B cell (primary cell): ENCODE data around the gene PDLIM1. TPM values are rescaled to one million over a fixed set of nuclear protein-coding genes. Genes with fewer than 3 reads are reported as not detected.
"Not testable (repeated sequence)": the region's sequence is repeated elsewhere in the genome, so short reads cannot be mapped to it uniquely, and the experiment has no call there.

Source experiments
- ATAC-seq: fragments of 200-7000 bp; cut with Tn5 transposase; one replicate; pipeline ENCODE4 v1.10.0; 2021; ENCODE audit warnings: low read depth, mild to moderate bottlenecking, moderate number of reproducible peaks, moderate library complexity
- CTCF ChIA-PET: fragments of 350-600 bp; sonication (Branson Sonifier 250); formaldehyde crosslinking; loops from one replicate; lab custom pipeline; 2021; ENCODE audit warnings: antibody characterized with exemption, inconsistent platforms; lab: Charles Lee
- POLR2A ChIA-PET: fragments of 350-600 bp; sonication (Branson Sonifier 250); formaldehyde crosslinking; loops from one replicate; lab custom pipeline; 2021; ENCODE audit warnings: antibody characterized with exemption; lab: Charles Lee
- DNase-seq: peaks from one replicate; pipeline ENCODE4 v3.0.0; 2013
- H2AFZ ChIP-seq: 2 replicates; pipeline ENCODE4 v1.6.1; 2012; ENCODE audit warnings: mild to moderate bottlenecking, low read depth, low read length; ENCODE audit not compliant: insufficient read depth, poor library complexity, severe bottlenecking
- H3K27ac ChIP-seq, 2 donors: 1 replicate in 1 of 2; 2 replicates in 1 of 2; pipeline ENCODE4 v1.5.1; 2012 to 2013; ENCODE audit warnings: low read length in 2 of 2, mild to moderate bottlenecking in 2 of 2, moderate library complexity in 1 of 2
- H3K27me3 ChIP-seq, 4 experiments: fragments of 200-600 bp in 1 of 4; sonication (generic) in 1 of 4; replicated peaks in 1 of 4; 1 replicate in 2 of 4; 2 replicates in 2 of 4; pipeline versions ENCODE4 v1.6.1 to v1.7.0; 2013 to 2016; ENCODE audit warnings: low read length in 3 of 4, mild to moderate bottlenecking in 2 of 4, mixed read lengths in 1 of 4, moderate library complexity in 1 of 4; ENCODE audit not compliant: insufficient read depth in 4 of 4, control insufficient read depth in 3 of 4; ENCODE audit errors: control extremely low read depth in 1 of 4
- H3K36me3 ChIP-seq, 2 experiments: replicated peaks in 1 of 2; 1 replicate in 1 of 2; 2 replicates in 1 of 2; pipeline versions ENCODE4 v1.6.1 to v1.7.1; 2013; ENCODE audit warnings: low read length in 1 of 2; ENCODE audit not compliant: insufficient read depth in 2 of 2, control insufficient read depth in 1 of 2; ENCODE audit errors: control extremely low read depth in 1 of 2, extremely low read depth in 1 of 2
- H3K4me1 ChIP-seq, 2 donors: fragments of 200-600 bp in 1 of 2; sonication (generic) in 1 of 2; 1 replicate in 1 of 2; 2 replicates in 1 of 2; pipeline versions ENCODE4 v1.5.1 to v1.6.1; 2013 to 2017; ENCODE audit warnings: low read length in 2 of 2; ENCODE audit not compliant: control insufficient read depth in 2 of 2, insufficient read depth in 2 of 2
- H3K4me2 ChIP-seq: replicated peaks from 2 replicates; pipeline ENCODE3; 2012; ENCODE audit warnings: mild to moderate bottlenecking, low read depth, low read length; ENCODE audit not compliant: poor library complexity, severe bottlenecking
- H3K4me3 ChIP-seq, 5 experiments: fragments of 200-600 bp in 1 of 5; sonication (generic) in 1 of 5; 1 replicate in 3 of 5; 2 replicates in 2 of 5; pipeline versions ENCODE4 v1.5.1 to v1.7.0; 2011 to 2016; ENCODE audit warnings: low read length in 4 of 5, mild to moderate bottlenecking in 4 of 5, low read depth in 2 of 5, control low read depth in 1 of 5, moderate library complexity in 1 of 5; ENCODE audit not compliant: insufficient read depth in 1 of 5; ENCODE audit errors: control extremely low read depth in 1 of 5, extremely low read depth in 1 of 5
- H3K79me2 ChIP-seq: fragments of 200-600 bp; sonication (generic); one replicate; pipeline ENCODE4 v1.6.0; 2016; ENCODE audit warnings: low read length; ENCODE audit not compliant: control insufficient read depth, insufficient read depth
- H3K9ac ChIP-seq: fragments of 200-600 bp; sonication (generic); 2 replicates; pipeline ENCODE4 v1.6.1; 2017; ENCODE audit warnings: mild to moderate bottlenecking, low read length, moderate library complexity
- H3K9me3 ChIP-seq, 3 donors: one replicate each; pipeline versions ENCODE4 v1.6.1 to v1.7.1; 2013; ENCODE audit warnings: low read length in 2 of 3; ENCODE audit not compliant: control insufficient read depth in 2 of 3, insufficient read depth in 1 of 3; ENCODE audit errors: control extremely low read depth in 1 of 3
- H4K20me1 ChIP-seq: 2 replicates; pipeline ENCODE4 v1.6.0; 2012; ENCODE audit warnings: mild to moderate bottlenecking, low read length; ENCODE audit not compliant: insufficient read depth, control insufficient read depth, poor library complexity, severe bottlenecking
- H3K27ac Mint-ChIP-seq: one replicate; pipeline ENCODE4 v1.8.0; 2021; ENCODE audit warnings: mixed read lengths
- H3K27me3 Mint-ChIP-seq: one replicate; pipeline ENCODE4 v1.8.0; 2021; ENCODE audit warnings: mixed read lengths
- H3K4me1 Mint-ChIP-seq: one replicate; pipeline ENCODE4 v1.8.0; 2021; ENCODE audit warnings: mixed read lengths
- H3K4me3 Mint-ChIP-seq: one replicate; pipeline ENCODE4 v1.8.0; 2021; ENCODE audit warnings: mixed read lengths
- H3K9me3 Mint-ChIP-seq: one replicate; pipeline ENCODE4 v1.8.0; 2022; ENCODE audit warnings: mixed read lengths; ENCODE audit not compliant: insufficient read depth
- CTCF ChIP-seq: fragments of 200-600 bp; IDR thresholded peaks from one replicate; pipeline ENCODE4 v1.8.0; 2022; ENCODE audit warnings: antibody characterized with exemption, mild to moderate bottlenecking
- EZH2 ChIP-seq: IDR thresholded peaks from 2 replicates; pipeline ENCODE4 v1.6.1; 2012; ENCODE audit warnings: borderline replicate concordance, low read depth, mild to moderate bottlenecking, moderate library complexity, low read length; ENCODE audit not compliant: insufficient read depth, poor library complexity, severe bottlenecking
- WGBS: methylation state at CpG from one replicate; pipeline ENCODE4 v1.1.5; 2013; ENCODE audit warnings: missing lambda C conversion rate; ENCODE audit not compliant: insufficient coverage; 5-methylcytosine and 5-hydroxymethylcytosine counted together
- intact Hi-C: fragments of 100-400 bp; cut with micrococcal nuclease; formaldehyde crosslinking; loops from one replicate; pipeline ENCODE4 v1.10.0; 2022
- polyA plus RNA-seq: library from polyadenylated mRNA; depleted of rRNA; stranded (reverse); fragments of >200 nt; gene quantifications from 2 replicates; pipeline ENCODE4 v1.2.3, GENCODE V29; 2012
- total RNA-seq, 2 donors: library from RNA; stranded (reverse); fragments of 120-200 nt in 1 of 2; gene quantifications; 1 replicate in 1 of 2; 2 replicates in 1 of 2; pipeline versions ENCODE4 v1.2.3 to v1.2.4, GENCODE V29; 2013 to 2022

Gene PDLIM1
- total and polyA plus RNA-seq, 2 donors (not counting 1 experiment from before 2014, with no cell fraction given) = 123 to 135 TPM

GRCh38 chr10:95241533-95241932 lies 49.3 kb downstream of the PDLIM1 start:
- ATAC-seq (no peak), DNase-seq (no peak)
- TF ChIP-seq CTCF = no peak
- no peak for TF ChIP-seq EZH2
- Mint-ChIP-seq H3K4me1 (peaks cover 22% of the 10 kb centered on the region), H3K9me3 (peaks cover 4% of the 10 kb centered on the region), H3K4me3 (no peak overlapping the region), H3K27ac (no peak overlapping the region), H3K27me3 (no peaks in the 10 kb centered on the region)
- H3K36me3 ChIP-seq = peaks cover 11 to 85% of the 10 kb centered on the region in 2 experiments
- H2AFZ ChIP-seq = no peak overlapping the region
- H3K27me3 ChIP-seq = no peaks in the 10 kb centered on the region
- 46% methylated on average over 2 of the region's 4 CpGs for WGBS
- intact Hi-C loops = no loop called here
- H3K4me2 ChIP-seq = no peak overlapping the region
- H3K4me1 ChIP-seq = peaks cover 2 to 9% of the 10 kb centered on the region in 2 donors
- ChIA-PET POLR2A (no interaction called here), CTCF (interaction anchor here (0.6 to 11.7 kb wide), 5 partner anchors 11 to 123 kb away, joined by 3 to 644 read pairs (median 3); no protein-coding TSS in a partner anchor)
- H4K20me1 ChIP-seq = peaks cover 18% of the 10 kb centered on the region
- H3K4me3 ChIP-seq = no peak overlapping the region
- H3K9ac ChIP-seq = no peak overlapping the region
- H3K27ac ChIP-seq = no peak overlapping the region
- no peaks in the 10 kb centered on the region for H3K9me3 ChIP-seq
- H3K79me2 ChIP-seq = peaks cover 41% of the 10 kb centered on the region

GRCh38 chr10:95240811-95241210 lies 50.0 kb downstream of the PDLIM1 start:
- Histone ChIP-seq H3K9ac (no peak overlapping the region), H3K4me1 (peaks cover 10% of the 10 kb centered on the region in 2 donors), H3K27me3 (no peaks in the 10 kb centered on the region), H4K20me1 (peaks cover 11% of the 10 kb centered on the region), H3K9me3 (no peaks in the 10 kb centered on the region), H3K27ac (no peak overlapping the region), H3K4me2 (no peak overlapping the region), H2AFZ (no peak overlapping the region), H3K36me3 (peaks cover 11 to 82% of the 10 kb centered on the region in 2 experiments), H3K79me2 (peaks cover 35% of the 10 kb centered on the region), H3K4me3 (no peak overlapping the region)
- TF ChIP-seq EZH2 (no peak), CTCF (no peak)
- ChIA-PET CTCF (interaction anchor here (0.8 to 11.7 kb wide), 3 partner anchors 57 to 123 kb away, joined by 3 to 644 read pairs (median 3); no protein-coding TSS in a partner anchor), POLR2A (no interaction called here)
- Mint-ChIP-seq H3K4me3 (no peak overlapping the region), H3K9me3 (peaks cover 4% of the 10 kb centered on the region), H3K27me3 (no peaks in the 10 kb centered on the region), H3K4me1 (peaks cover 25% of the 10 kb centered on the region), H3K27ac (no peak overlapping the region)
- intact Hi-C loops = no loop called here
- WGBS = 100% methylated on average over 1 of the region's 6 CpGs
- DNase-seq (no peak), ATAC-seq (no peak)

- POLR2A ChIA-PET, H3K27ac Mint-ChIP-seq, H3K9ac ChIP-seq, ATAC-seq, H3K9me3 ChIP-seq, H3K4me3 ChIP-seq, H3K27ac ChIP-seq, H3K27me3 ChIP-seq, H3K4me2 ChIP-seq, H3K4me3 Mint-ChIP-seq, H4K20me1 ChIP-seq, H3K27me3 Mint-ChIP-seq, intact Hi-C loops, H3K9me3 Mint-ChIP-seq, H2AFZ ChIP-seq, DNase-seq: not testable (repeated sequence)
- Histone ChIP-seq H3K4me1 (peaks cover 11 to 13% of the 10 kb centered on the region in 2 donors), H3K79me2 (peaks cover 31% of the 10 kb centered on the region), H3K36me3 (peaks cover 9 to 77% of the 10 kb centered on the region in 2 experiments)
- 80% methylated on average over 1 of the region's 3 CpGs for WGBS
- CTCF ChIA-PET = interaction anchor here (1.5 to 11.7 kb wide), 2 partner anchors 56 to 120 kb away, joined by 3 to 644 read pairs; no protein-coding TSS in a partner anchor
- H3K4me1 Mint-ChIP-seq = peaks cover 23% of the 10 kb centered on the region
These were observed 50.7 kb downstream of the PDLIM1 start for GRCh38 chr10:95240096-95240495.
